ENCODE measurements around the gene CLASP1. TPM values are rescaled to one million over a fixed set of nuclear protein-coding genes. Genes with fewer than 3 reads are reported as not detected.
"Not testable (repeated sequence)": the region's sequence is repeated elsewhere in the genome, so short reads cannot be mapped to it uniquely, and the experiment has no call there.

CLASP1 gene
- total and polyA plus RNA-seq, 4 experiments from 2014 or later: 3.3 to 68.7 (median 42.1) TPM

DNA sequence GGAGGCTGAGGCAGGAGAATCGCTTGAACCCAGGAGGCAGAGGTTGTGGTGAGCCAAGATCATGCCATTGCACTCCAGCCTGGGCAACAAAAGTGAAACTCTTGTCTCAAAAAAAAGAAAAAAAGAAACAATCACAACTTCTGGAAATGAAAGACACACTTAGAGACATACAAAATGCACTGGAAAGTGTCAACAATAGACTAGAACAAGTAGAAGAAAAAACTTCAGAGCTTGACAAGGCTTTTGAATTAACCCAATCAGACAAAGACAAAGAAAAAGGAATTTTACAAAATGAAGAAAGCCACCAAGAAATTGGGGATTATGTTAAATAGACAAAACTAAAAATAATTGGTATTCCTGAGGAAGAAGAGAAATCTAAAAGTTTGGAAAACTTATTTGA is 22.4 kb upstream of the CLASP1 start:
- peaks cover 0 to 55% (median 39%) of the 10 kb centered on the region in 8 donors for H3K9me3 Mint-ChIP-seq
- H3K4me1 ChIP-seq (ENCODE audit: insufficient read depth, low read length); intact Hi-C loops (cut with micrococcal nuclease); H3K4me3 ChIP-seq (ENCODE audit: low read length in 2 of 2); H3K27ac ChIP-seq (ENCODE audit: low read depth, low read length); POLR2A ChIA-PET (ENCODE audit: partially characterized antibody); H3K4me1 Mint-ChIP-seq; H3K9me3 ChIP-seq (ENCODE audit: control insufficient read depth in 1 of 2, low read length in 2 of 2); H3K27me3 Mint-ChIP-seq; H3K4me3 Mint-ChIP-seq; DNase-seq; H3K27me3 ChIP-seq (ENCODE audit: insufficient read depth, low read length); CTCF ChIA-PET (ENCODE audit: partially characterized antibody); H3K27ac Mint-ChIP-seq; H3K36me3 ChIP-seq (ENCODE audit: insufficient read depth, low read length); H3K36me3 Mint-ChIP-seq: not testable (repeated sequence)

DNA sequence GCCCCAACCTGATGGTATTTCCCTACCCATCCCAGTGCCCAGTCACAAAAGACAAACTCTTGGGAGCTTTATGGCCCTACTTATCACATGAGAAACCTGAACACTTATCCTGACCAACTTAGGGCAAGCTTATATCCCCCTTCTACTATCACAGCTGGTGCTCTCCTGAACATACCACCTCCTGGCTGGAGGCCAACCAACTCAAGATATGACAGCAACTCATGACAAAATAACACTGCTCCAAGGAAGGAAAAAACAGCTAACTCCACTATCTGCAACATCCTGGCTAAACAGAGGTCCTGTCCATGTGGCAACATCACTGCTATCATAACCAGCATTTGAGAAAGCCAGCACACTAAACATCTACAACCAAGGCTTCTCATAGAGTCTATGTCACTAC is 20.9 kb upstream of the CLASP1 start:
- Mint-ChIP-seq H3K36me3 (peaks cover 0 to 4% of the 10 kb centered on the region in 2 donors), H3K27ac (peak overlapping the region in 1 of 7 donors; percentile 38), H3K4me3 (no peak overlapping the region), H3K4me1 (peaks cover 0 to 2% (median 0%) of the 10 kb centered on the region in 4 donors), H3K9me3 (peaks cover 0 to 40% (median 25%) of the 10 kb centered on the region in 8 donors), H3K27me3 (no peaks in the 10 kb centered on the region)
- H3K36me3 ChIP-seq (ENCODE audit: insufficient read depth, low read length): no peaks in the 10 kb centered on the region
- no peak overlapping the region for H3K4me3 ChIP-seq (ENCODE audit: low read length in 2 of 2)
- intact Hi-C loops (cut with micrococcal nuclease): no loop called here
- H3K27ac ChIP-seq (ENCODE audit: low read depth, low read length): no peak overlapping the region
- no peaks in the 10 kb centered on the region for H3K27me3 ChIP-seq (ENCODE audit: insufficient read depth, low read length)
- H3K4me1 ChIP-seq (ENCODE audit: insufficient read depth, low read length): no peaks in the 10 kb centered on the region
- no peak for DNase-seq
- H3K9me3 ChIP-seq (ENCODE audit: control insufficient read depth in 1 of 2, low read length in 2 of 2): no peaks in the 10 kb centered on the region
- ChIA-PET CTCF (ENCODE audit: partially characterized antibody) (interaction anchor here (0.9 to 1.4 kb wide), 2 partner anchors 66 to 140 kb away, joined by 3 read pairs; partner anchors contain the start of gene RNU4ATAC), POLR2A (ENCODE audit: partially characterized antibody) (interaction anchor here (1.0 to 2.2 kb wide), 2 partner anchors 21 to 30 kb away, joined by 6 read pairs; partner anchors contain the start of gene CLASP1)

- H3K27ac Mint-ChIP-seq: no peak overlapping the region
- POLR2A ChIA-PET (ENCODE audit: partially characterized antibody): no interaction called here
These were observed 18.4 kb upstream of the CLASP1 start for GRCh38 chr2:121667618-121668017.

GRCh38 chr2:121666042-121666441 is 16.8 kb upstream of the CLASP1 start:
- DNase-seq: no peak
- Mint-ChIP-seq H3K36me3 (no peaks in the 10 kb centered on the region), H3K4me1 (peaks cover 0 to 5% (median 4%) of the 10 kb centered on the region in 4 donors), H3K9me3 (peaks cover 0 to 6% (median 2%) of the 10 kb centered on the region in 8 donors), H3K27ac (no peak overlapping the region), H3K27me3 (no peaks in the 10 kb centered on the region), H3K4me3 (no peak overlapping the region)
- Histone ChIP-seq H3K27ac (ENCODE audit: low read depth, low read length) (no peak overlapping the region), H3K36me3 (ENCODE audit: insufficient read depth, low read length) (no peaks in the 10 kb centered on the region), H3K27me3 (ENCODE audit: insufficient read depth, low read length) (no peaks in the 10 kb centered on the region), H3K4me1 (ENCODE audit: insufficient read depth, low read length) (no peaks in the 10 kb centered on the region), H3K4me3 (ENCODE audit: low read length in 2 of 2) (no peak overlapping the region), H3K9me3 (ENCODE audit: control insufficient read depth in 1 of 2, low read length in 2 of 2) (no peaks in the 10 kb centered on the region)
- ChIA-PET POLR2A (ENCODE audit: partially characterized antibody) (interaction anchor here (0.7 kb wide), 1 partner anchor 16 kb away, joined by 3 read pairs; no protein-coding TSS in a partner anchor), CTCF (ENCODE audit: partially characterized antibody) (no interaction called here)
- intact Hi-C loops (cut with micrococcal nuclease): no loop called here

More at GRCh38 chr2:121667618-121668017, 18.4 kb upstream of the CLASP1 start:
- H3K27ac ChIP-seq (ENCODE audit: low read depth, low read length): no peak overlapping the region
- no peaks in the 10 kb centered on the region for H3K27me3 ChIP-seq (ENCODE audit: insufficient read depth, low read length)
- no peak overlapping the region for H3K4me3 ChIP-seq (ENCODE audit: low read length in 2 of 2)
- no peaks in the 10 kb centered on the region for H3K9me3 ChIP-seq (ENCODE audit: control insufficient read depth in 1 of 2, low read length in 2 of 2)
- CTCF ChIA-PET (ENCODE audit: partially characterized antibody): no interaction called here
- no peaks in the 10 kb centered on the region for H3K36me3 Mint-ChIP-seq
- H3K4me3 Mint-ChIP-seq: no peak overlapping the region
- H3K36me3 ChIP-seq (ENCODE audit: insufficient read depth, low read length): no peaks in the 10 kb centered on the region
- peaks cover 0 to 20% (median 12%) of the 10 kb centered on the region in 8 donors for H3K9me3 Mint-ChIP-seq
- no peak for DNase-seq
- no peaks in the 10 kb centered on the region for H3K27me3 Mint-ChIP-seq
- H3K4me1 ChIP-seq (ENCODE audit: insufficient read depth, low read length): no peaks in the 10 kb centered on the region
- intact Hi-C loops (cut with micrococcal nuclease): no loop called here
- peaks cover 0 to 3% (median 0%) of the 10 kb centered on the region in 4 donors for H3K4me1 Mint-ChIP-seq

GRCh38 chr2:121665504-121665903 is 16.2 kb upstream of the CLASP1 start:
- no peaks in the 10 kb centered on the region for H3K4me1 ChIP-seq (ENCODE audit: insufficient read depth, low read length)
- Mint-ChIP-seq H3K9me3 (peaks cover 0 to 2% (median 0%) of the 10 kb centered on the region in 8 donors), H3K4me3 (no peak overlapping the region), H3K36me3 (no peaks in the 10 kb centered on the region), H3K27ac (no peak overlapping the region), H3K27me3 (no peaks in the 10 kb centered on the region), H3K4me1 (peaks cover 0 to 5% (median 4%) of the 10 kb centered on the region in 4 donors)
- H3K27me3 ChIP-seq (ENCODE audit: insufficient read depth, low read length): no peaks in the 10 kb centered on the region
- no peak overlapping the region for H3K4me3 ChIP-seq (ENCODE audit: low read length in 2 of 2)
- CTCF ChIA-PET (ENCODE audit: partially characterized antibody): no interaction called here
- no peaks in the 10 kb centered on the region for H3K9me3 ChIP-seq (ENCODE audit: control insufficient read depth in 1 of 2, low read length in 2 of 2)
- POLR2A ChIA-PET (ENCODE audit: partially characterized antibody): interaction anchor here (0.7 to 1.0 kb wide), 2 partner anchors 16 to 17 kb away, joined by 3 read pairs; no protein-coding TSS in a partner anchor
- H3K36me3 ChIP-seq (ENCODE audit: insufficient read depth, low read length): no peaks in the 10 kb centered on the region
- intact Hi-C loops (cut with micrococcal nuclease): no loop called here
- no peak for DNase-seq
- H3K27ac ChIP-seq (ENCODE audit: low read depth, low read length): no peak overlapping the region

- intact Hi-C loops (cut with micrococcal nuclease): no loop called here
- H3K36me3 ChIP-seq (ENCODE audit: insufficient read depth, low read length): no peaks in the 10 kb centered on the region
- no peak overlapping the region for H3K4me3 Mint-ChIP-seq
- CTCF ChIA-PET (ENCODE audit: partially characterized antibody): no interaction called here
- H3K4me1 ChIP-seq (ENCODE audit: insufficient read depth, low read length): no peaks in the 10 kb centered on the region
- peaks cover 0 to 5% (median 4%) of the 10 kb centered on the region in 4 donors for H3K4me1 Mint-ChIP-seq
- no peak overlapping the region for H3K4me3 ChIP-seq (ENCODE audit: low read length in 2 of 2)
- H3K36me3 Mint-ChIP-seq: no peaks in the 10 kb centered on the region
- H3K27me3 ChIP-seq (ENCODE audit: insufficient read depth, low read length): no peaks in the 10 kb centered on the region
- H3K9me3 ChIP-seq (ENCODE audit: control insufficient read depth in 1 of 2, low read length in 2 of 2): no peaks in the 10 kb centered on the region
- no peaks in the 10 kb centered on the region for H3K27me3 Mint-ChIP-seq
- no peak overlapping the region for H3K27ac ChIP-seq (ENCODE audit: low read depth, low read length)
- DNase-seq: no peak
- POLR2A ChIA-PET (ENCODE audit: partially characterized antibody): interaction anchor here (1.0 to 1.3 kb wide), 2 partner anchors 15 to 16 kb away, joined by 3 to 4 read pairs; no protein-coding TSS in a partner anchor
- peaks cover 0 to 2% (median 0%) of the 10 kb centered on the region in 8 donors for H3K9me3 Mint-ChIP-seq
- no peak overlapping the region for H3K27ac Mint-ChIP-seq
These were observed 15.5 kb upstream of the CLASP1 start for GRCh38 chr2:121664713-121665112.

GRCh38 chr2:121664086-121664485 is 14.8 kb upstream of the CLASP1 start:
- H3K4me1 ChIP-seq (ENCODE audit: insufficient read depth, low read length): no peaks in the 10 kb centered on the region
- intact Hi-C loops (cut with micrococcal nuclease): no loop called here
- H3K27ac ChIP-seq (ENCODE audit: low read depth, low read length): no peak overlapping the region
- H3K4me3 ChIP-seq (ENCODE audit: low read length in 2 of 2): no peak overlapping the region
- Mint-ChIP-seq H3K27ac (peak overlapping the region in 1 of 7 donors; percentile 8), H3K36me3 (no peaks in the 10 kb centered on the region), H3K4me1 (peaks cover 0 to 5% (median 4%) of the 10 kb centered on the region in 4 donors), H3K27me3 (no peaks in the 10 kb centered on the region), H3K4me3 (no peak overlapping the region), H3K9me3 (no peaks in the 10 kb centered on the region)
- CTCF ChIA-PET (ENCODE audit: partially characterized antibody): no interaction called here
- POLR2A ChIA-PET (ENCODE audit: partially characterized antibody): interaction anchor here (1.3 kb wide), 1 partner anchor 14 kb away, joined by 4 read pairs; no protein-coding TSS in a partner anchor
- no peaks in the 10 kb centered on the region for H3K9me3 ChIP-seq (ENCODE audit: control insufficient read depth in 1 of 2, low read length in 2 of 2)
- H3K36me3 ChIP-seq (ENCODE audit: insufficient read depth, low read length): no peaks in the 10 kb centered on the region
- H3K27me3 ChIP-seq (ENCODE audit: insufficient read depth, low read length): no peaks in the 10 kb centered on the region
- no peak for DNase-seq

Data from CD4-positive, alpha-beta memory T cell (primary cell).